ENCODE data around the gene AGTRAP.

Gene AGTRAP

GRCh38 chr1:11780380-11781147 lies 44.6 kb downstream of the AGTRAP start:
- no peak overlapping the region for H2AFZ ChIP-seq (ENCODE audit: low read depth)
- no peaks in the 10 kb centered on the region for H4K20me1 ChIP-seq (ENCODE audit: insufficient read depth)
- H3K27ac ChIP-seq = no peak overlapping the region
- no peaks in the 10 kb centered on the region for H3K79me2 ChIP-seq (ENCODE audit: insufficient read depth, low read depth)
- no peak overlapping the region for H3K4me3 ChIP-seq (IDR thresholded peaks at IDR 0.05; ENCODE audit: insufficient read depth, low read depth, low read length)
- TF ChIP-seq CTCF (conservative IDR thresholded peaks at IDR 0.05; ENCODE audit: low read depth, low read length) = no peak
- H3K4me2 ChIP-seq = no peak overlapping the region
- no peaks in the 10 kb centered on the region for H3K4me1 ChIP-seq (ENCODE audit: low read depth, poor library complexity, severe bottlenecking)
- no peak overlapping the region for H3K9ac ChIP-seq
- H3K27me3 ChIP-seq (ENCODE audit: insufficient read depth, low read depth) = peaks cover 8% of the 10 kb centered on the region; the same call in 1 of the 2 replicates
- H3K36me3 ChIP-seq (ENCODE audit: insufficient read depth) = no peaks in the 10 kb centered on the region

DNA sequence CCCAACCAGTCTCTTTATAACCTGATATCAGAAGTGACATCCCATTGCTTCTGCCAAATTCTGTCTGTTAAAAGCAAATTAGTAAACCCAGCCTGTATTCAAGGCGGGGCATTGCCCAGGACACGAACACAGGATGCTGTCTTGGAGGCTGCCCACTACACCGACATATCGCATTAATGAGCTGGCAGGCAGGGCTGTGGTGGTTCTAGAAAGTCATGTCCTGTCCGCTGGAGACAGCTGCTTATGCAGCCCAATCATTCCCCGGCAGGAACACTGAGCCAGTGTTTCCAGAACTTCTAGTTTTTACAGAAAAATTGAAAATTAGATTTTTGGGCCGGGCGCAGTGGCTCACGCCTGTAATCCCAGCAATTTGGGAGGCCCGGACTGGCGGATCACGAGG lies 45.4 kb downstream of the AGTRAP start:
- Histone ChIP-seq H3K4me2 (no peak overlapping the region), H3K9ac (no peak overlapping the region), H3K27ac (no peak overlapping the region), H3K27me3 (ENCODE audit: insufficient read depth, low read depth) (peaks cover 8% of the 10 kb centered on the region; the same call in 1 of the 2 replicates), H3K79me2 (ENCODE audit: insufficient read depth, low read depth) (no peaks in the 10 kb centered on the region), H4K20me1 (ENCODE audit: insufficient read depth) (no peaks in the 10 kb centered on the region), H3K4me1 (ENCODE audit: low read depth, poor library complexity, severe bottlenecking) (no peaks in the 10 kb centered on the region), H2AFZ (ENCODE audit: low read depth) (no peak overlapping the region), H3K36me3 (ENCODE audit: insufficient read depth) (no peaks in the 10 kb centered on the region), H3K4me3 (IDR thresholded peaks at IDR 0.05; ENCODE audit: insufficient read depth, low read depth, low read length) (no peak overlapping the region)
- TF ChIP-seq CTCF (conservative IDR thresholded peaks at IDR 0.05; ENCODE audit: low read depth, low read length) = no peak

GRCh38 chr1:11782127-11782708 lies 46.3 kb downstream of the AGTRAP start:
- H3K4me3 ChIP-seq (IDR thresholded peaks at IDR 0.05; ENCODE audit: insufficient read depth, low read depth, low read length) = no peak overlapping the region
- H3K4me2 ChIP-seq = no peak overlapping the region
- H3K9ac ChIP-seq = no peak overlapping the region
- H3K36me3 ChIP-seq (ENCODE audit: insufficient read depth) = no peaks in the 10 kb centered on the region
- no peaks in the 10 kb centered on the region for H3K4me1 ChIP-seq (ENCODE audit: low read depth, poor library complexity, severe bottlenecking)
- peaks cover 5% of the 10 kb centered on the region; the same call in 1 of the 2 replicates for H3K27me3 ChIP-seq (ENCODE audit: insufficient read depth, low read depth)
- no peak overlapping the region for H2AFZ ChIP-seq (ENCODE audit: low read depth)
- TF ChIP-seq CTCF (conservative IDR thresholded peaks at IDR 0.05; ENCODE audit: low read depth, low read length) = no peak
- no peaks in the 10 kb centered on the region for H4K20me1 ChIP-seq (ENCODE audit: insufficient read depth)
- no peak overlapping the region for H3K27ac ChIP-seq
- no peaks in the 10 kb centered on the region for H3K79me2 ChIP-seq (ENCODE audit: insufficient read depth, low read depth)

- H2AFZ ChIP-seq (ENCODE audit: low read depth) = no peak overlapping the region
- H3K27ac ChIP-seq = no peak overlapping the region
- no peak overlapping the region for H3K9ac ChIP-seq
- no peaks in the 10 kb centered on the region for H3K4me1 ChIP-seq (ENCODE audit: low read depth, poor library complexity, severe bottlenecking)
- TF ChIP-seq CTCF (conservative IDR thresholded peaks at IDR 0.05; ENCODE audit: low read depth, low read length) = no peak
- no peaks in the 10 kb centered on the region for H3K36me3 ChIP-seq (ENCODE audit: insufficient read depth)
- H3K4me3 ChIP-seq (IDR thresholded peaks at IDR 0.05; ENCODE audit: insufficient read depth, low read depth, low read length) = no peak overlapping the region
- peaks cover 3% of the 10 kb centered on the region; the same call in 1 of the 2 replicates for H3K27me3 ChIP-seq (ENCODE audit: insufficient read depth, low read depth)
- H3K79me2 ChIP-seq (ENCODE audit: insufficient read depth, low read depth) = no peaks in the 10 kb centered on the region
- H4K20me1 ChIP-seq (ENCODE audit: insufficient read depth) = no peaks in the 10 kb centered on the region
- H3K4me2 ChIP-seq = no peak overlapping the region
Observed at GRCh38 chr1:11783556-11783955, 47.6 kb downstream of the AGTRAP start.

Measured in KMS-11 (cell line).